ENCODE measurements around the gene HOXA4.

GRCh38 chr7:27111751-27112277 is 18.7 kb downstream of the HOXA4 start:
- TF ChIP-seq POLR2A (IDR thresholded peaks at IDR 0.05; ENCODE audit: low read depth, low read length) = no peak
- no peak for TF ChIP-seq POLR2AphosphoS5 (IDR thresholded peaks at IDR 0.05; ENCODE audit: low read depth, low read length)
- TF ChIP-seq POU2F2 (IDR thresholded peaks at IDR 0.05; ENCODE audit: low read depth, low read length) = no peak
- TF ChIP-seq TAF1 (IDR thresholded peaks at IDR 0.05; ENCODE audit: low read depth, low read length) = no peak
- no peak for TF ChIP-seq PAX5 (IDR thresholded peaks at IDR 0.05; ENCODE audit: insufficient read depth, low read length, severe bottlenecking)
- TF ChIP-seq SPI1 (IDR thresholded peaks at IDR 0.05; ENCODE audit: low read depth, low read length) = no peak
